H54 (cell line): ENCODE data around the gene UVSSA.
"Not testable (repeated sequence)": the region's sequence is repeated elsewhere in the genome, so short reads cannot be mapped to it uniquely, and the experiment has no call there.

Experiments
- DNase-seq: peaks from one replicate; pipeline ENCODE4 v3.0.0; 2011; ENCODE audit warnings: low spot score, mixed read lengths; ENCODE audit not compliant: insufficient read length
- FAIRE-seq: peaks from 3 replicates; lab custom pipeline; 2011; peaks lifted over from hg19 to GRCh38; lab: Jason Lieb, UNC
- POLR2A ChIP-seq: IDR thresholded peaks from 2 replicates; pipeline ENCODE4 v1.6.1; 2011; ENCODE audit warnings: low read depth, mild to moderate bottlenecking, low read length

The UVSSA gene

DNA sequence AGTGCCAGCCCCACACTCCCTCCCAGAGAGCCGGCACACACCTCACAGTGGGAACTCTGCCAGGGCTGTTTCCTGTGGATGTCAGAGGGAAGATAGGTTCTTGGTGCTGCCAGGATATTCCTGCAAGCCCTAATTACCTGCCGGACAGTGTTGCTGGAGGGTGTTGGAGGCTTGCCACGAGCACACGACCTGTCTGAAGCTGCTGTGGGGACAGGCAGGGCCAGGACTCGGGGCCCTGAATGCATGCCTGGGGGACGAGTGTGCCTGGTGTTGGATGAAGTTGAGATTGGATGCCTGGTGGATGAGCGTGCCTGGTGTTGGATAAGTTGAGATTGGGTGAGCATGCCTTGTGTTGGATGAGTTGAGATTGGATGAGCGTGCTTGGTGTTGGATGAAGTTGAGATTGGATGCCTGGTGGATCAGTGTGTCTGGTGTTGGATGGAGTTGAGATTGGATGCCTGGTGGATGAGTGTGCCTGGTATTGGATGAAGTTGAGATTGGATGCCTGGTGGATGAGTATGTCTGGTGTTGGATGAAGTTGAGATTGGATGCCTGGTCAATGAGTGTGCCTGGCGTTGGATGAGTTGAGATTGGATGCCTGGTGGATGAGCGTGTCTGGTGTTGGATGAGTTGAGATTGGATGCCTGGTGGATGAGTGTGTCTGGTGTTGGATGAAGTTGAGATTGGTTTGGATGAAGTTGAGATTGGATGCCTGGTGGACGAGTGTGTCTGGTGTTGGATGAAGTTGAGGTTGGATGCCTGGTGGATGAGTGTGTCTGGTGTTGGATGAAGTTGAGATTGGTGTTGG, 23.2 kb upstream of the UVSSA start:
- FAIRE-seq (no peak), DNase-seq (peak; percentile 44)
- no peak for TF ChIP-seq POLR2A

DNA sequence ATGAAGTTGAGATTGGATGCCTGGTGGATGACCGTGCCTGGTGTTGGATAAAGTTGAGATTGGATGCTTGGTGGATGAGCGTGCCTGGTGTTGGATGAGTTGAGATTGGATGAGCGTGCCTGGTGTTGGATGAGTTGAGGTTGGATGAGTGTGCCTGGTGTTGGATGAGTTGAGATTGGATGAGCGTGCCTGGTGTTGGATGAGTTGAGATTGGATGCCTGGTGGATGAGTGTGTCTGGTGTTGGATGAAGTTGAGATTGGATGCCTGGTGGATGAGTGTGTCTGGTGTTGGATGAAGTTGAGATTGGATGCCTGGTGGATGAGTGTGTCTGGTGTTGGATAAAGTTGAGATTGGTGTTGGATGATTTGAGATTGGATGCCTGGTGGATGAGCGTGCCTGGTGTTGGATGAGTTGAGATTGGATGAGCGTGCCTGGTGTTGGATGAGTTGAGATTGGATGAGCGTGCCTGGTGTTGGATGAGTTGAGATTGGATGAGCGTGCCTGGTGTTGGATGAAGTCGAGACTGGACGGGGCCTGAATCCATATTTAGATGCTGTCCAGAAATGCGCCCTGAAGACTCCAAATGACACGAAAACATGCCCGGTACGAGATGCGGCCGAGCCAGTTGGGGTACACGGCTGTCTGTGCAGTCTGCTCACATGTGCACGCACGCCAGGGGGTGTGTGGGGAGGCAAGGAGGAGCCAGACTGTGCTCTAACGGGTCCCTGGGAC, 22.4 kb upstream of the UVSSA start:
- not testable (repeated sequence) for FAIRE-seq, DNase-seq

DNA sequence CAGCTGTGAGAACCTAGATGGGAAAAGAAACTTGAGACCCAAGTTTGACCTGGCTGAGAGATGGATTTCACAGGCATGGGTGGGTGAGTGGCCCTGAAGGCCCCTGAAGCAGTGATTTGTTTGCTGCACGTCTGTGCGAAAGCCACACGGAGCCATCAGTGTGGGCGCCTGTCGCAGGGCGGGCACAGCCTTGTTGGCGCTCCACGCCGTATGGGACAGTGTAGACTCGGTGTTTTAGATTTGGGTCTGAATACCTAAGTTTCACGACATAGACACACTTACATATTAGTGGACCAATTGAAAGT, 21.9 kb upstream of the UVSSA start:
- no peak for TF ChIP-seq POLR2A
- no peak for DNase-seq
- no peak for FAIRE-seq

DNA sequence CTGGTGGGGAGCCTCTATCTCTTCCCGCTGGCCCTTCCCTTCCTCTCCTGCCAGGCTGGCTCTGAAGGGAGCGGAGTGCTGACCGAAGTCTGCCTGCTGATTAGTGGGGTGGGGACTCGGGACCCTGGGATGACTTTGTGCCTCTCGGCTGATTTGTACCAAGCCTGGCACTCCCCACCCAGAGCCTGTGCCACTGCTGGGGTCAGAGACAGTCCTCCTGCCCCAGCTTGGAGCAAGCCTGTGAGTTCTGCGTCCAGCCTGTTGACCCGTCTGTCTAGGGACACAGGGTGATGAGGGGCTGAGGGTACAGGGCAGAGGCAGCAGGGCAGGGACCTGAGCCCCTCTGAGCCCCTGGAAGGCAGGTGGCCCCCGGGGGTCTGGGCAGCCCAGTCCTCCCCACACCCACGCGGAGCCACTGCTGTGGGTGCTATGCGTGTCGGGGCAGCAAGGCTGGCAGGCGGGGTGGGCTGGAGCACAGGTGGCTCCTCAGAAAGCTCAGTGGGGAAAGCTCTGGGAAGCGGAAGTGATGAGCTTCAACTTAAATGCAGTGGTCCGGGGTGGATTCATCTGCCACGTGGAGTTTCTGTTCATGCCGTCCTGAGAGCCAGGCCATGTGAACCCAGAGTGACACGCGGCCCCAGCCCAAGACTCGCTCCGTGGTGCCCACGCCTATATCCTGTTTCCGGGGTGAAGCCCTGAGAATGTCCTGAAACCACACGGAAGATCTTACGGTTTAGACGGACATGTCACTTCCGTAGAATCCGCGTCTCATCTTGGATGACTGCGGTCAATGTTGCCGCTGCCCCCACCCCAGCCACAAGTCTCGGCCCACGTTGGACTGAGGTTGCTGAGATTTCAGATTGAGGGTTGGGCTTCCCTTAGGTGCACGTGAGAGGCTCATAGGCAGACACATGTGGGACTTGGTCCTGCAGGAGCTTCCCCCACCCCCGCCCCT, 21.1 kb upstream of the UVSSA start:
- no peak for FAIRE-seq
- DNase-seq: no peak
- TF ChIP-seq POLR2A: no peak

DNA sequence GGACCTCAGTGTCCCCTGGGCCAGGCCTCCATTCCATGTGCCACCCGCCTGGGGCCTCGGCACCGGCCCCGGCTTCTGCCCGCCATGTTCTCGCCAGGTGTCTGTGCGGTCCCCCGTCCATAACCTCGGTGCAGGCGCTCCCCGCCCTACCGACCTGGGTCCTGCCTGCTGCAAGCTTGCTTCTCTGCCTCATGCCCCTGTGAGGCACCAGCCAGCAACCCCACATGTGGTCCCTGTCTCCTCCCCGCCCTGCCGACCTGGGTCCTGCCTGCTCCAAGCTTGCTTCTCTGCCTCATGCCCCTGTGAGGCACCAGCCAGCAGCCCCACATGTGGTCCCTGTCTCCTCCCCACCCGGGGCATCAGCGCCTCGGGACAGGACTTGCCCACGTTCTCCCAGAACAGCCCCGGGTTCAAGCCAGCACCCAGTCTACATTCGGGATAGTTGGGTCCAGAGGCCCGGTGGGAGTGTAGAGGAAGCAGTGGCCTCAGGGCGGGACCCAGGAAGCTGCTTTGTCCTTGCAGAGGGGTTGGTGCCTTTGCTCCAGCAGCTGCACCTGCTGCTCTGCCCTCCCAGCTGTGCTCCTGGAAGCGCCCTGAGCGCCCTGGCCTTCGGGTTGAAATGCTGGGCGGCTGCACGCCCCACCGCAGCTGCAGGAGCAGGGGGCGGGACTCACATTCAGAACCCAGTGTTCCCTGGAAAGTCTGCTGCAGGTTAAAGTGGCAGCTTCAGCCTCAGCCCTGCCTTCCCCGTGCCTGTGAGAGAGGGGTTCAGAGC, 20.1 kb upstream of the UVSSA start:
- DNase-seq: no peak
- FAIRE-seq: no peak
- no peak for TF ChIP-seq POLR2A

DNA sequence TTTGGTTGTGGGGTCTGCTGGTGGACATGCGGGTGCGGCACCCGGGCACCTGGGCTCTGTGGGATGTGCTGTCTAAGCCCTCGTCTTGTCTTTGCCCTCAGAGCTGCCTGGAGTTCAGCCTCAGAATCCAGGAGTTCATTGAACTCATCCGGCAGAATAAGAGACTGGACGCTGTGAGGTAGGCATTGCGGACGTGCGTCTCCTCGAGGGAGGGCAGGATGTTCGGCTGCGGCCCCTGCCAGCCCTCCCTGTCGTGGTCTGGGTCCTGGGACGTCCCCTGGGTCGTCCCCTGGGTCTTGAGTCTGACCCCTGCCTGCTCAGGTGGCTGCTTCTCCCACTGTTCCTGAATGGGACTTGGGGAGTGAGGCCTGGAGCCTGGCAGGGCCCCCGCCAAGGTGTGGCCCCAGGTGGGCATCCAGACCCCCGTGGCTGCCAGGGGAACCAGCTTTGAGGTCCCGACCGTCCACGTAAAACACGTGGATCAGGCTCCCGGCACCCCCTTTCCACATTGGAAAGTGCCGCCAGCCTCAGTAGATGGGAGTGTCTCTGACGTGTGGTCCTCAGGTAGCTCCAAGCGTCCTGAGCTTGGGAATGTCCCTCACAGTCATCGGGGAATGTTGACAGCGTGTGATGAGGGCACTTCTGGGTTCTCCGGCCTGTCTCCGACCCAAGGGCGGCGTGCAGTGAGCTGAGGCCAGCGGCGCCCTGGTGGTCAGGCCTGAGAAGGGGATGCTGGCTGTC, 19.3 kb upstream of the UVSSA start:
- no peak for TF ChIP-seq POLR2A
- FAIRE-seq (no peak), DNase-seq (no peak)

DNA sequence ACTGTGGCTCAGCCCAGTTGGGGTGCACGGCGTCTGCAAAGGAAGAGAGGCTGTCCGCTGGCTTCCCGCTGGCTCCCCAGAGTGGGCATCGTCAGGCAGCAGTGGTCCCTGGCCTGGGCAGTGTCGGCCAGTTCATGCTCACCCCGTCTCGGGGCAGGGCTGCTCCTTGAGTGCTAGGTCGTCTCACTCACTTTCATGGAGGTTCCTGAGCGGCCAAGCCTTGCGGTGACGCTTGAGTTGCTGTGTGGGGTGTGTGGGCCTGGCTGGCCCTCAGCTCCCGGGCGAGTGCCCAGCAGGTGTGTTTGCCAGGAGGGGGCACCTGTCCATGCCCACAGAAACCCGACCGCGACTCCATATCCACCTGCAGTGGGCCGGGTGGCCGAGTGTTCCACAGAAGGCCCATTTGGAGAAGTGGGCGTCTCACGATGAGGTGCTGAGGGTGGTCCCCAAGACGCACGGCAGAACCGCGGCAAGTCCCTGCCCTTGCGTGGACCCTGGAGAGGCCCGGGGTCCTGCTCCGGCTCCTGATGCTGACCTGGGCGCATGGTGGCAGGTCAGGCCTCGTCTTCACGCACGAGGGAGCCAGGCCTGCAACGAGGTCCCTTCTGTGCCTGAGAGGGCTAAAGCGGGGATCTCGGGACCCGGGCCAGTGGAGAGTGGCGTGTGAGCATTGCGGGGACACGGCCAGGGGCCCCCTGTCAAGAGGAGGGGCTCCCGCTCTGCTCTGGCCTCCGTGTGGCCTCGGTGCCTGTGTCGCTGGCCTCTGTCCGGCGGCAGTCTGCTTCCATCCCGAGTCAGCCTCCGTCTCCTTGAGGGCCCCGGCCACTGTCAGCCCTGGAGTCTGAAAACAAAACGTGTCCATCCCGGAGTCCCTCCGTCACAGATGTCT, 18.5 kb upstream of the UVSSA start:
- DNase-seq (no peak), FAIRE-seq (no peak)
- TF ChIP-seq POLR2A: no peak

DNA sequence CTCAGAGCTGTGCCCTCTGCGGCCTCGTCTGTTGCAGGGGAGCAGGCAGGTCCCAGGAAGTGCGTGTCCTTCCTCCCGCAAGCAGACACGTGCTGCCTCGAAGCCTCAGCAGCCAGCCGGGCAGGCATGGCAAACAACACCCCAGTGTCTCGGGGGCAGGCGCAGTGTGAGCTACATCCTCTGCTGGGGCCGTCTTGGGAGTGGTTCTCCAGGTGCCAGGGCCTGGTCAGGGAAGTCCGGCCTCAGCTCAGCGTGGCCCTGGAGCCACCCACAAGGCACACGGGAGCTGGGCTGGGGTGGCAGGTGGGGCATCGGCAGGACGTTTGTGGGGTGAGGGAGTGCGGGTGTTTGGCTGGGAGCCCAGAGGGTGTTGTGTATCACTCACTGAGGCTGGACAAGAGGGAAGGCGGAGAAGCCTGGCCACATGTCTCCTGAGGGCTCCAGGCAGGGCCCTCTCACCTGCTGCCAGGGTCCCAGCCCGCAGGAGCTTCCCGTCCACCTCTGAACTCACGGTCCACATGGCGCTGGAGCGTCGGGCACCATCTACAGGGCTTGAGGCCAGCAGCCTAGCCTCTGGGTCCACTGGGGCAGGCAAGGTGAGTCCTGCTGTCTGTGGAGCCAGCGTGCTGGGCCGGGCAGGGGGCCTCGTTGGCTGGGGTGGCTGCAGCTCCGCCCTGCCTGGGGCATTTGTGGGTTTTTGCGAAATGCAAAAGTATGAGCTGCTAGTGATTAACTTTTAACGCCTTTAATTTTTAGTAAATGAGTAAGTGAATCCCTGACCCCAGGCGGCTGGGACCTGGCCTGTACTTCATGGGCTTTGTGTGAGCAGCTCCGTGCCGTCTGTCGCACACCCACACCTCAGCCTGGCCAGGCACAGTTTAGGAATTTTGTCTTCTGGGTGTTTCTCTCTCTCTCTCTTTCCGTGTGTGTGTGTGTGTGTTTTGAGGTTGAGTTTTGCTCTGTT, 17.3 kb upstream of the UVSSA start:
- DNase-seq (no peak), FAIRE-seq (no peak)
- no peak for TF ChIP-seq POLR2A

DNA sequence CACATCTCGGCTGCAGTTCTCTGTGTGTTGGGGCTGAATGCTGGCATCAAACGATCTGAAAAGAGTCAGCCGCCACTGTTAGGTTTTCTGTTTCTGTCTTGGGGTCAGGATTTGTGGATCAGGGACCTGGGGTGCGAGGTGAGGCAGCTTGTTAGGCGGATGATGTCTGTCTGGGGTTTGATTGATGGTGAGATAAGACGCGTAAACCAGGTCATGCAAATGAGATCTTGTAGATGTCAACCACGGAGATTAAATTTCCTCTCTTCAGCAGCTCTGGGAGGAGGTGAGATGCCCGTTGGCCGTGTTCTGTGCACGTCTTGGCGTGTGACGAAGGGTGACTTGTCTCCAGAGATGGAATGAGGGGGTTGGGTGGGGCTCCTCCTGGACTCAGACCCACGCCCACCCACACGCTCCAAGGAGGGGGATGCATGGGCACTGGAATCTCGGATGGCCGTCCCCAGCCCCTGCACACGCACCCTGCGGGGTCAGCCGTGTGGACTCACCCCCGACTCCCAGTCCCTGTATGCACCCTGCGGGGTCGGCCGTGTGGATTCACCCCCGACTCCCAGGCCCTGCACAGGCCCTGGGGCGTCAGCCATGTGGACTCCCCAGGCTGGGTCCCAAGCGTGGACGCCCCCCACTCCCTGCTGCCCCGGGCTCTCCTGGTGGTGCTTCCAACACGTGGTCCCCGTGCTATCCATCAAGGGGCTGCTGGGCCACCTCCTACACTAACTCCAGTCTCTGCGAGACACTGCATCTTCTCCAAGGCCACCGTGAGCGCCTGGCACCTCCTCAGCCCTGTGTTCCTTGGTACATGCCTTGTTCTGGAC, 16.0 kb upstream of the UVSSA start:
- DNase-seq: no peak
- no peak for TF ChIP-seq POLR2A
- FAIRE-seq: no peak
